Skeletal muscle tissue (tissue), 4 donors: Measurements from ENCODE around the gene RWDD1. TPM values are rescaled to one million over a fixed set of nuclear protein-coding genes. Genes with fewer than 3 reads are reported as not detected.

Experiments used
- H3K27ac ChIP-seq: one replicate; pipeline ENCODE4 v1.7.0; 2013; ENCODE audit warnings: mild to moderate bottlenecking, low read depth, low read length, inconsistent platforms
- H3K27me3 ChIP-seq, 3 donors: one replicate each; pipeline ENCODE4 v1.7.0; 2013; ENCODE audit warnings: low read length in 3 of 3; ENCODE audit not compliant: control insufficient read depth in 3 of 3, insufficient read depth in 3 of 3
- H3K36me3 ChIP-seq, 3 donors: one replicate each; pipeline ENCODE4 v1.7.0; 2013; ENCODE audit warnings: low read length in 3 of 3; ENCODE audit not compliant: control insufficient read depth in 3 of 3, insufficient read depth in 3 of 3
- H3K4me1 ChIP-seq, 3 donors: one replicate each; pipeline ENCODE4 v1.7.0; 2013; ENCODE audit warnings: low read length in 3 of 3, mild to moderate bottlenecking in 3 of 3; ENCODE audit not compliant: control insufficient read depth in 3 of 3, insufficient read depth in 3 of 3
- H3K4me3 ChIP-seq, 3 donors: one replicate each; pipeline ENCODE4 v1.7.0; 2013; ENCODE audit warnings: low read length in 3 of 3
- H3K9ac ChIP-seq, 3 donors: one replicate each; pipeline ENCODE4 v1.7.0; 2013; ENCODE audit warnings: low read length in 3 of 3, mild to moderate bottlenecking in 3 of 3, moderate library complexity in 2 of 3, low read depth in 1 of 3
- H3K9me3 ChIP-seq, 3 donors: one replicate each; pipeline ENCODE4 v1.7.0; 2013; ENCODE audit warnings: low read length in 3 of 3; ENCODE audit not compliant: control insufficient read depth in 3 of 3
- total RNA-seq: library from RNA; depleted of rRNA; stranded (reverse); fragments of >200 nt; gene quantifications from one replicate; pipeline ENCODE4 v1.2.3, GENCODE V29; 2014
- donor health status: Osteomylitis.

Gene RWDD1
- total RNA-seq, 1 donor from 2014 or later: 8.9 TPM

- H3K27me3 ChIP-seq: no peaks in the 10 kb centered on the region
- no peak overlapping the region for H3K4me3 ChIP-seq
- no peak overlapping the region for H3K9ac ChIP-seq
- peaks cover 0 to 5% (median 0%) of the 10 kb centered on the region in 3 donors for H3K36me3 ChIP-seq
- no peak overlapping the region for H3K27ac ChIP-seq
- H3K9me3 ChIP-seq: no peaks in the 10 kb centered on the region
- no peaks in the 10 kb centered on the region for H3K4me1 ChIP-seq
These were observed 58.3 kb downstream of the RWDD1 start for GRCh38 chr6:116629563-116629981.

- Histone ChIP-seq H3K9me3 (no peaks in the 10 kb centered on the region), H3K4me3 (no peak overlapping the region), H3K27ac (no peak overlapping the region), H3K36me3 (peaks cover 0 to 5% (median 2%) of the 10 kb centered on the region in 3 donors), H3K27me3 (no peaks in the 10 kb centered on the region), H3K4me1 (no peaks in the 10 kb centered on the region), H3K9ac (no peak overlapping the region)
These were observed 60.2 kb downstream of the RWDD1 start for GRCh38 chr6:116631379-116631990.

DNA sequence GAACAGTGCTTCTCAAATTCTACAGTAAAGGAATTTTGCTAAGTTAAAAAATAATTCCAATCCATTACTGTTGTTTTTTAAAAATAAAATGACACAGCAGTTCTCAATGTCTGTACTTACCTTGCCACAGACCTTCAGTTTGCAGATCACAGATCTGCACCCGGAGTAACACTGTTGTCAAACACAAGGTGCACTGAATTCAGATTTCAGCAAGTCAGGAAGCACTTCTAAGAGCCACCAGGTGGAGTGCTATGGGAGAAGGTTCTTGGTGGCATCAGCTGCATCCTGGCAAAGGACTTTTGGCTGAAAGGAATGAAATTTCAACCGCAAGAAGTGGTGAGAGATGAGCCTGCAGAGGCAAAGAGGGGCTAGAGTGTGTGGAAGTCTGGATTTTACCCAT, 62.4 kb downstream of the RWDD1 start:
- Histone ChIP-seq H3K27me3 (no peaks in the 10 kb centered on the region), H3K9ac (no peak overlapping the region), H3K4me1 (no peaks in the 10 kb centered on the region), H3K27ac (no peak overlapping the region), H3K36me3 (peaks cover 0 to 5% (median 2%) of the 10 kb centered on the region in 3 donors), H3K4me3 (no peak overlapping the region), H3K9me3 (no peaks in the 10 kb centered on the region)

Other genes starting within 250 kb of the RWDD1 start
- gene DSE, start 200.6 kb upstream of the RWDD1 start, total RNA-seq: 26.1 TPM
- gene CALHM6, start 110.1 kb upstream of the RWDD1 start, total RNA-seq: 8.9 TPM
- gene CALHM5, start 59.9 kb upstream of the RWDD1 start, total RNA-seq: 4.2 TPM
- gene TRAPPC3L, start 25.8 kb upstream of the RWDD1 start, total RNA-seq: 0.52 TPM
- gene CALHM4, start 17.8 kb upstream of the RWDD1 start, total RNA-seq: not detected
- gene RSPH4A, start 45.0 kb downstream of the RWDD1 start, total RNA-seq: 0.52 TPM
- gene ZUP1, start 97.3 kb downstream of the RWDD1 start, total RNA-seq: 10.4 TPM
- gene KPNA5, start 109.7 kb downstream of the RWDD1 start, total RNA-seq: 9.4 TPM
- gene FAM162B, start 194.2 kb downstream of the RWDD1 start, total RNA-seq: 4.7 TPM